Activated B cell treated with CpG ODN at 0.5 μM for 24 hours (primary cell): ENCODE results near the gene MYH4. TPM values are rescaled to one million over a fixed set of nuclear protein-coding genes. Genes with fewer than 3 reads are reported as not detected.

Experiments used
- ATAC-seq: fragments of 200-7000 bp; cut with Tn5 transposase; one replicate; pipeline ENCODE4 v1.10.0; 2021; ENCODE audit warnings: low read depth, mild to moderate bottlenecking, moderate library complexity
- CTCF ChIA-PET: fragments of 350-600 bp; sonication (Branson Sonifier 250); formaldehyde crosslinking; loops from one replicate; lab custom pipeline; 2021; ENCODE audit warnings: antibody characterized with exemption; lab: Charles Lee
- POLR2A ChIA-PET: fragments of 350-600 bp; sonication (Branson Sonifier 250); formaldehyde crosslinking; loops from one replicate; lab custom pipeline; 2021; ENCODE audit warnings: antibody characterized with exemption; lab: Charles Lee
- DNase-seq: peaks from one replicate; pipeline ENCODE4 v3.0.0; 2022
- H3K27ac Mint-ChIP-seq: one replicate; pipeline ENCODE4 v1.8.0; 2020; ENCODE audit warnings: mixed read lengths
- H3K27me3 Mint-ChIP-seq: one replicate; pipeline ENCODE4 v1.8.0; 2021; ENCODE audit warnings: mixed read lengths
- H3K36me3 Mint-ChIP-seq: one replicate; pipeline ENCODE4 v1.8.0; 2021; ENCODE audit warnings: low read depth, mixed read lengths
- H3K4me1 Mint-ChIP-seq: one replicate; pipeline ENCODE4 v1.8.0; 2021; ENCODE audit warnings: mixed read lengths
- H3K4me3 Mint-ChIP-seq: one replicate; pipeline ENCODE4 v1.8.0; 2020; ENCODE audit warnings: mild to moderate bottlenecking, mixed read lengths
- H3K9me3 Mint-ChIP-seq: one replicate; pipeline ENCODE4 v1.8.0; 2020; ENCODE audit warnings: mixed read lengths
- CTCF ChIP-seq: fragments of 200-600 bp; IDR thresholded peaks from one replicate; pipeline ENCODE4 v1.8.0; 2022; ENCODE audit warnings: antibody characterized with exemption, mild to moderate bottlenecking
- intact Hi-C: fragments of 100-400 bp; cut with micrococcal nuclease; formaldehyde crosslinking; loops from one replicate; pipeline ENCODE4 v1.15.1; 2024
- total RNA-seq: library from RNA; stranded (reverse); gene quantifications from 2 replicates; pipeline ENCODE4 v1.2.3, GENCODE V29; 2022

The MYH4 gene
- total RNA-seq, 1 donor from 2014 or later = not detected

- no peak for DNase-seq
- intact Hi-C loops = no loop called here
- no peak for ATAC-seq
- no peaks in the 10 kb centered on the region for H3K36me3 Mint-ChIP-seq
- CTCF ChIA-PET = no interaction called here
- POLR2A ChIA-PET = no interaction called here
- H3K4me3 Mint-ChIP-seq = no peak overlapping the region
- no peaks in the 10 kb centered on the region for H3K9me3 Mint-ChIP-seq
- H3K27me3 Mint-ChIP-seq = peaks cover 8% of the 10 kb centered on the region
- TF ChIP-seq CTCF = no peak
- no peaks in the 10 kb centered on the region for H3K4me1 Mint-ChIP-seq
- H3K27ac Mint-ChIP-seq = no peak overlapping the region
Observed at GRCh38 chr17:10420811-10421210, 48.5 kb downstream of the MYH4 start.

GRCh38 chr17:10417431-10417830, 51.9 kb downstream of the MYH4 start:
- TF ChIP-seq CTCF = no peak
- Mint-ChIP-seq H3K4me3 (no peak overlapping the region), H3K36me3 (no peaks in the 10 kb centered on the region), H3K27ac (no peak overlapping the region), H3K4me1 (no peaks in the 10 kb centered on the region), H3K9me3 (no peaks in the 10 kb centered on the region), H3K27me3 (peaks cover 13% of the 10 kb centered on the region)
- no peak for ATAC-seq
- POLR2A ChIA-PET = no interaction called here
- intact Hi-C loops = no loop called here
- CTCF ChIA-PET = interaction anchor here (1.6 kb wide), 1 partner anchor 90 kb away, joined by 3 read pairs; no protein-coding TSS in a partner anchor
- no peak for DNase-seq

GRCh38 chr17:10415161-10415560, 54.2 kb downstream of the MYH4 start:
- Mint-ChIP-seq H3K9me3 (no peaks in the 10 kb centered on the region), H3K27ac (no peak overlapping the region), H3K27me3 (peaks cover 11% of the 10 kb centered on the region), H3K4me3 (no peak overlapping the region), H3K4me1 (no peaks in the 10 kb centered on the region), H3K36me3 (no peaks in the 10 kb centered on the region)
- intact Hi-C loops = no loop called here
- ATAC-seq (no peak), DNase-seq (no peak)
- ChIA-PET CTCF (no interaction called here), POLR2A (no interaction called here)
- TF ChIP-seq CTCF = no peak

GRCh38 chr17:10403589-10403988, 65.8 kb downstream of the MYH4 start:
- Mint-ChIP-seq H3K4me1 (no peaks in the 10 kb centered on the region), H3K9me3 (no peaks in the 10 kb centered on the region), H3K36me3 (no peaks in the 10 kb centered on the region), H3K27ac (no peak overlapping the region), H3K27me3 (peaks cover 15% of the 10 kb centered on the region), H3K4me3 (no peak overlapping the region)
- ATAC-seq (no peak), DNase-seq (no peak)
- TF ChIP-seq CTCF = no peak
- ChIA-PET CTCF (no interaction called here), POLR2A (no interaction called here)
- intact Hi-C loops = no loop called here

GRCh38 chr17:10398352-10398751, 71.0 kb downstream of the MYH4 start:
- no peaks in the 10 kb centered on the region for H3K4me1 Mint-ChIP-seq
- H3K27me3 Mint-ChIP-seq = peaks cover 11% of the 10 kb centered on the region
- DNase-seq (no peak), ATAC-seq (no peak)
- H3K27ac Mint-ChIP-seq = no peak overlapping the region
- no peak overlapping the region for H3K4me3 Mint-ChIP-seq
- POLR2A ChIA-PET = no interaction called here
- H3K36me3 Mint-ChIP-seq = no peaks in the 10 kb centered on the region
- no peak for TF ChIP-seq CTCF
- intact Hi-C loops = no loop called here
- CTCF ChIA-PET = no interaction called here
- no peaks in the 10 kb centered on the region for H3K9me3 Mint-ChIP-seq
